ENCODE results near the gene MFNG.

The MFNG gene

DNA sequence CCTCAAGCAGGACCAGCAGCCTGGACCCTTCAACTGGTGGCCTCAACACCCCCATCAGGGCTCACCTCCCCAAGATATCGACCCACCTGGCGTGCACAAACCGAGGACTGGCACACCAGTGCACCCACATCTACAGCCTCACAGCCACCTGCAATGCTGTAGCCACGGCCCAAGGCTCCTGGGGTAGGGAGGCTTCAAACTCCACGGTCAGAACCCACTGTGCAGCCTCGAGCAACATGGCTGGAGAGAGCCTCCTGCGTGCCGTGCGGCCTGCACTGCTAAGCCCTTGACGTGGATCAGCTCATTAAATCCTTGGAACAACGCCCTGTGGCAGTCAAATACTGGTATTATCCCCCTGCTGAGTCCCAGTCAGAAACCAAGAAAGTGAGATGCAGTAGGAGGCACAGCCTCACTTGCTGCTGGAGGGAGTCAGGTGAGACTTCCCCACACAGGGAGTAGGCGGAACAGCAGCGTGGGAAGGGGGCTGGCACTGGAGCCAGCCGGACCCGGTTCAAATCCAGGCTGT is 28.4 kb upstream of the MFNG start:
- DNase-seq (ENCODE audit: low read depth in 3 of 3, low spot score in 1 of 3), result no peak

DNA sequence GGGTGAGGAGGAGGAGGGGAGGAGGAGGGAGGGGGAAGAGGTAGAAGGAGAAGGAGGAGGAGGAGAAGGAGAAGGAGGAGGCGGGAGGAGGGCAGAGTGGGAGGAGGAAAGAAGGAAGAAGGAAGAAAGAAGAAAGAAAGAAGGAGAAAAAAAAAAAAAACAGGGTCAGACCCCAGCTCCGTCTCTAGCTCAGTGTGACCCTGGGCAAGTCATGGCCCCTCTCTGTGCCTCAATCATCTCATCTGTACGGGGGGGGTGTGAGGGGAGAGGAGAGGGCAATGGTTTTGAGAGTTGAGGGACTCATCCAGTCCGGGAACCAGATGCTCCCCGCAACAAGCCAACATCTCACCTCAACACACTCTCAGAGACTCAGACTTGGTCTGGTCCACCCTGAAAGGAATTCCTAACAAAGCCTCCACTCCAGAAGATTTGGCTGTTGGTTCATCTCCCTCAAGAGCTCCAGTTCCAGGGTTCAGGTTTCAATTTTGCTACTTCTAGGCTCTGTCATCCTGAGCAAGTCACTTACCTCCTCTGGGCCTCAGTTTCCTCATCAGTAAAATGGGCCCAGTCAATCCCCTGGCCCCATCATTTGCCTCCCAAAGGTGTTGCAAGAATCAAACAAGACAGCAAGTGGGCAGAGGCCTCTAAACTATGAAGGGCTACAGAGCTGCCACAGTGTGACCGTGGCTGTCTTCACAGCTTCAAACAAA is 25.4 kb upstream of the MFNG start:
- no peak for DNase-seq (ENCODE audit: low read depth in 3 of 3, low spot score in 1 of 3)

DNA sequence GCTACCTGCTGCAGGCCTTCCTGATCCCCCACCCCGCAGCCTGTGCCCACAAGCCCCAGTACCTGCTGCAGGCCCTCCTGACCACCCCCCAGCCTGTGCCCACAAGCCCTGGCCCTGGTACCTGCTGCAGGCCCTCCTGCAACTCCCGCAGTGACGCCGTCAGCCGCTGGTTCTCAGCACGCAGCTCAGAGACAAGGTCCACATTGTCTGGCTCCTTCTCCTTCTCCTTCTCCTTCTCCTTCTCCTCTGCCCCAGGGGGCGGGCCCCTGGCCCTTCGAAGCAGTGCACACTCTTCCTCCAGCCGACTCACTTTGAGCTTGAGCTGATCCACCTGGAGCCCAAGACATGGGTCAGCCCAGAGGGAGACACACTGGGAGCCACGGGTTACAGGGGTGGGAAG is 23.9 kb upstream of the MFNG start:
- DNase-seq (ENCODE audit: low read depth in 3 of 3, low spot score in 1 of 3), result no peak

GRCh38 chr22:37509059-37509860 is 23.1 kb upstream of the MFNG start:
- DNase-seq (ENCODE audit: low read depth in 3 of 3, low spot score in 1 of 3), result no peak

DNA sequence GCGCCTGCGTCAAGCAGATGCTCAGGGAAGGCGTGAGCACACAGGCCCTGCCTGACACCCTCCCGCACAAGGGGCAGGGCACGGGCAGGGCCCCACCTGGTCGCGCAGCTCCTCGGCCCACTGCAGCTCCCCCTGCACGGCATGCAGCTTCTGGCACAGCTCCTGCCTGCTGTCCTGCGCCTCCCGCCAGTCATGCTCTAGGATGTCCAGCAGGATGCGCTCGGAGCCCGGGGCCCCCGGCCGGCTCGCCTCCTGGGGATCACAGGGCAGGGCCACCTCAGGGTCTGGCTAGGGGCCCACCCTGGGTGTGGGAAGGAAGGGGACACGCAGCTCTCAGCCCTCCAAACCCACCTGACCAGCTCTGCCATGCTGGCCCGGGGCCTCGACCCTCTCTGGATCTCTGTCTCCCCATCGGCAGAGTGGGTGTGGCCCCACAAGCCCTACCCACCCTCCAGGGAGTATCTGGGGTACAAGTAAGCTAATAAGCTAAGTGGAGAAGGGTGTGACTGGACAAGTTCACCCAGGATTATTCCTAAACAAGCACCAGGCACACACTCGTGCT is 22.3 kb upstream of the MFNG start:
- no peak for DNase-seq (ENCODE audit: low read depth in 3 of 3, low spot score in 1 of 3)

DNA sequence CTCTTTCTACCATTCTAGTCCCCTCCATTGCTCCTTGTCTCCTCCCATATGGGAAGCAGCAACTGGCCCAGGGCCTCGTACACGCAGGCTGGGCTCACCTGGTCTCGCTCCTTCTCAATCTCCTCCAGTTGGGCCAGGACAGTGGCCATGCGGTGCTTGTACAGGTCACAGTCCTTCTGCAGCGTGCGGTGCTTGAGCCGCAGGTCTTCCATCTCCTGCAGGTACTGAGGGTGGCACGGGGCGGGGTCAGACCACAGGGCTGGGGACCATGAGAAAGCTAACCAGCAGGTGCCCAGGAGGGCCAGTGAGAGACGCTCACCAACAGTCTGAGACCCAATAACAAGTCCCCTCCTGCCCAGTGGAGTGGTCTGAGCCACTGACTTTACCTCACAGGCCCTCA is 21.5 kb upstream of the MFNG start:
- no peak for DNase-seq (ENCODE audit: low read depth in 3 of 3, low spot score in 1 of 3)

DNA sequence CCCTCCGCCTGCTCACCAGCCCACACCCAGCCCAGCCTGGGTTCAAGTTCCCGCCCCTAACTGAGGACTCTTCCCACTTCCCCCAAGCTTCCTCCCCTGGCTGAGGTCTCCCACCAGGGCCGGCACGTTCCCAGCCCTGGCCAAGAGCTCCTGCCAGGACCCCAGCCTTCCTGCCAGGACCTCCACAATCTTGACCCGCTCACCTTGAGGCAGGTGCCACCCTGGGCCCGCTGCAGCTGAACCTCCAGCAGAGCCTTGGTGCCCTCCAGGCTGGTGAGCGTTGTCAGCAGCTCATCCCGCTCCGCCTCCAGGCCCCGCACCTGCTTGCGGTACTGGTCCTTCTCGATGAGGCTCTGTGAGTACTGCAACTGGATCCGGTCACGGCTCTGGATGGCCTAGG is 19.8 kb upstream of the MFNG start:
- no peak for DNase-seq (ENCODE audit: low read depth in 3 of 3, low spot score in 1 of 3)

DNA sequence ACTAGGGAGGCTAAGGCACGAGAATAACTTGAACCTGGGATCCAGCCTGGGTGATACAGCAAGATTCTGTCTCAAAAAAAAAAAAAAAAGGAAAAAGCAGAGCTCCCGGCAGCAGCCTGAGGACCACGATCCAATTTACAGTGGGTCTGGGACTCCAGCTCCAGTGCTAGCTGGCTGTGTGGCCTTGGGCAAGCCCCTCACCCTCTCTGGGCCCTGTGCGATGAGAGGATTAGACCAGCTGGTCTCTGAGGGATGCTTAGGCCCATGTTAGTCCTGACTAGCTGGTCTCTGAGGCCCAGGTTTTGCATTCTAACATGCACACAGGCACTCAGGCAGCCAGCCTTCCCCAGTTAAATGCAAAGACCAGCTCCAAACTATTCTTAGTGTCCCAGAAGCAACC is 19.4 kb upstream of the MFNG start:
- no peak for DNase-seq (ENCODE audit: low read depth in 3 of 3, low spot score in 1 of 3)

DNA sequence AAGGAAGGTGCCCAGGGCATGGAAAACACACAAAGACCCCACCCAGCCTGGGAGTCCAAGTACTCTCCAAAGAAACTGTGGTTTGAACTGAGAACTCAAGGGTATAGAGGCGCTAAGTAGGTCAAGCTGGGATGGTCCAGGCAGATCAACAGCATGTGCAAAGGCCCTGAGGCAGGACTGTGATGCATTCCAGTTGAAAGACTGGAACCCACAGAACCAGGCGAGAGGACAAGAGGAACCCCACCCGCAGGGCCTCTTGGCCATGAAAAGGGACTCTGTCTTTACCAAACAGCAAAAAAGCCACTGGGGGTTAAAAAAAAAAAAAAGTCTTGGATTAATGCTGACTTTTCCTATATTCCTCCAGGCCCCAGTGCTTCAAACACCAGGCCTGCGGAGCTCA is 18.8 kb upstream of the MFNG start:
- DNase-seq (ENCODE audit: low read depth in 3 of 3, low spot score in 1 of 3), result no peak

GRCh38 chr22:37503850-37504249 is 17.7 kb upstream of the MFNG start:
- no peak for DNase-seq (ENCODE audit: low read depth in 3 of 3, low spot score in 1 of 3)

GRCh38 chr22:37503183-37503683 is 17.0 kb upstream of the MFNG start:
- no peak for DNase-seq (ENCODE audit: low read depth in 3 of 3, low spot score in 1 of 3)

DNA sequence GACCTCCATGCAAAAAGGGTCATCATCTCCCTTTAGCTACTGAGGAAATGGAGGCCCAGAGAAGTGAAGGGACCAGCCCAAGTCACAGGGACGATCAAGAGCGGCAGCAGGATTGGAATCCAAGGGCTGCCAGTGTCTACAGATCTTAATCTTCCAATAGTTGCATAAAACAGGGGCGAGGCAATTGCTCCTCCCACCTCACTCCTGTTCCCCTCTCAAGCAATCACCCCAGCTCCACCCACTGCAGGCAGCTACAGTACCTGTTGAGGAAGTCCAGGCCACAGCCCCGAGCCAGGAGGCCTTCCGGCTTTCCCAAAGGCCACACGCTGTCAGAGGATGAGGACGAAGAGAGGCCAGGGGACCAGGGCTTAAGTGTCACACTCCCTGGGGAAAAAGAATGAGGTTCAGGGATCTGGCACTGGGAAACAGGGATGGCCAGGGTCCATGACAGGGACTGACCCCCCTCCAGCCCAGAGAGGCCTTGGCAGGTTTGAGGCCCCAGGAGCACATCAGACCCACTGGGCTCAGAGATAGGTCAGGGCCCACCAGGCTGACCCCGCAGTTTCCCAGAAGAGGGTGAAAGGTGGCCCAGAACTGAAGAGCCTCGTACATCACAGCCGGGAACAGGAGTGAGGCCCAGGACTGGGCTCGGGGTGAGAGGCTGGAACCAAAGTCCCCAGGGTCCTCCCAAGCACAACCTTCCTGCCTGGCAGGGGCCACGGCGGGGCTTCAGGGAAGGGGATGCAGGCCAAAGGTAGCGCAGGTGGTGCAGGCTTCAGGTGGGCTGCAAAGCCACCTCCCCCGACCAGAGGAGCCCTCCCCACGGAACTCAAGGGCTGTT is 16.4 kb upstream of the MFNG start:
- DNase-seq (ENCODE audit: low read depth in 3 of 3, low spot score in 1 of 3), result no peak

DNA sequence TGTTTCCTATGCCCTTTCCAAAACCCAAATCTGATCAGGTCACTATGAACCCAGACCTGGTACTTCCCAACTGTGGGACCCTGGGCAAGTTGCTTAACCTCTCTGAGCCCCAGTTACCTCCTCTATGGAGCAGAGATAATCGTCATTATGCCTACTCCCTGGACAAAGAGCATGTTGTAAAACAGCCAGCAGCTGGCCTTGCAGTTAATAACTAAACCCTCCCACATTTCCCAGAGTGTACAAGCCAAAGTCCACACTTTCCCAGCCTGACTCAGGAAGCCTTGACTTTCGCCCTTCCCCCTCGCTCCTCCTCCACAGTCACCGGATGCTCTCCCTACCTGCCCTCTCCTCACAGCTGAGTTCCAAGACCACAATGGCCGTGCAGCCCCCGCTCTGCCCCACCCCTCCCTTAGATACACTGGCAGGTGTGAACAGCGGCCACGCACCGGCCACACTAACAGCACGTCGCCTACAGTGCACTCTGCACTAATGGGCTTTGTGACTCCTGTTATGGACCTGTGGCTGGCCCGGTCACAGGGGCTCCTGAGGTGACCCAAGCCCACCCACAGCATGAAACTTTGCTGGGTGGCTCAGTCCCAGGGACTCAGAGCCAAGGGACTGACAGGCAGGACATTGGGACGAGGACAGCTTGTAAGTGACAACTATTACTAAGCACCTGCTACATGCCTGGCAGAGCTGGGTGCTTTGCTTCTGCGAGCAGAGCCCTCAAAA is 15.6 kb upstream of the MFNG start:
- no peak for DNase-seq (ENCODE audit: low read depth in 3 of 3, low spot score in 1 of 3)

GRCh38 chr22:37500745-37501609 is 14.8 kb upstream of the MFNG start:
- DNase-seq (ENCODE audit: low read depth in 3 of 3, low spot score in 1 of 3), result no peak

DNA sequence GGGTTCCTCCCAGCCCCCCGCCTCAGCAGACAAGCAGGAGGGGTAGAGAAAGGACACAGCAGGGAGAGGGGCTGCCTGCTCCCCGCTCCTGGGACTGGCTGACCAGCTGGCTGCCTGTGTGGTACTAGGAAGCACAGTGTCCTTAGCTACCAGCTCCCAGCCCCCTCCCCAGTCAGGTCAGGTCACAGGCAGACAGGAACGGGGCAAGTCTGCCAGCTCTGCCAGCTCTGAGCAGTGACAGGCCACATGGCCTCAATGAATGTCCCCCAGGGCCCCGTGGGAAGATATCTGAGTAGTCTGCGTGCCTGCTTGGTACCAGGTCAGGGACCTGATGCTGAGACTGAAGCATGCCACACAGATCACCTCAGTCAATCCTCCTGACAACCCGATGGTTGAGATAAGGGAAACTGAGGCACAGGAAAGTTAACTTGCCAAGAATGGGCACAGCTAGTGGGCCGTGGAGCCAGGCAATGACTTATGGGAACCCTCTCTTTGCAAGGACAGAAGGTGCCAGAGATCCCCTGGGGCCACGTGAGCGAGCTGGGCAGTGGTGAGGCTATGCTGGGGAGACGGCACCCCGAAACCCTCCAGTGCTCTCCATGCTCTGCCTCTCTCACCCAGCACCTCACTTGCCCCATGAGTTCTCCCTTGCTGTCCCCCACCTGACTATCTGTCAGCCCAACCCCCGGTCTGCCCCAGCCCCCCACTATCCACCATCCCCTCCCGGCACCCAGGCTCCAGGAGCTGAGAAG is 13.8 kb upstream of the MFNG start:
- no peak for DNase-seq (ENCODE audit: low read depth in 3 of 3, low spot score in 1 of 3)

DNA sequence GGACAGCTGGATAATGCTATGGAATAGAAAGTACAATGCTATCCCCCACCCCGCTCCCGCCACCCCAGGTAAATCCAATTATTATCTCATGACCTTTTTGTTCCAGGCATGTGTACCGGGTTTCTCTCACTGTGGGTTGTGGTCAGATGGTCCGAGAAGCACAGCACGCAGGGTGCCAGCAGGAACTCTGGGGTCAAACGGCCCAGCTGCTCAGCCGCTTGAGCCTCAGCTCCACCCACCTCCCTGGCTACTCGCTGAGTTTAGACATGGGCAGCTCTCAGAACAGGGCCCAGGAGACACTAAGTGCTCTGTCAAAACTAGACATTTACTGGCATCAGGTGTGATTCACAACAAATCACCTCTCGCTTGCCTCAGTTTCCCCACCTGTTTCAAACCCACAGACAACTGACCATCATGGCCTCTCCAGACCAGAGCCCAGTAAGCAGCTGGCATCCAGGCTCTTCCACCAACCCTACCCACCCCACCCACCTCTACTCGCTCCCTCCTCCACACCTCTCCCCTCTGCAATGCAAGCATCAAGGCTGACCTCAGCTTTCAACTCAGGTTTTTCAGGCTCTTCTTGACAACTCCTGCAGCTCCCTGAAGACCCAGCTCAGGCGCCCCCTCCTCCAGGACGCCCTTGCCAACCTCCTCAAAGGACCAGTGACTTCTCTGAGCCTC is 13.0 kb upstream of the MFNG start:
- no peak for DNase-seq (ENCODE audit: low read depth in 3 of 3, low spot score in 1 of 3)

GRCh38 chr22:37498289-37498909 is 12.2 kb upstream of the MFNG start:
- DNase-seq (ENCODE audit: low read depth in 3 of 3, low spot score in 1 of 3), result peak; percentile 15 to 53 (median 49)
